ENCODE measurements around the gene TCF4.

Gene TCF4

DNA sequence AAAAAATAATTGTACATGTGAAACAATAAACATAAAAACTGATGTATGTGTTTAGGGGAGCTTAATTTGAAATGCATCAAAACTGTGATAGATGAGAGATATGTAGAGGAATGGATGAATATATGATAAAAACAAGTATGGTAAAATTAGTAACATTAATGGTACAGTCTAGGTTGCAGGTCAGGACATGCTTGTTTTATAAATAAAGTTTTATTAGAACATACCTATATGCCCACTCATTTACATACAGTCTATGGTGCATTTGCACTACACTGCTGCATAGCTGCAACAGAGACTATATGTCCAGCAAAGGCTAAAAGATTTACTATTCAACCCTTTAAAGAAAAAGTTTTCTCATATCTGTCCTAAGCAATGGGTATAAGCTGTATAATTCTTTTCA is 392.1 kb downstream of the TCF4 start:
- no peak for ATAC-seq

GRCh38 chr18:55189972-55190371 is 398.0 kb downstream of the TCF4 start:
- ATAC-seq, result peak; percentile 67; the same call in 2 of the 3 replicates
- TF ChIP-seq ZNF565 (CRISPR knock-in tag; conservative IDR thresholded peaks at IDR 0.05; ENCODE audit: low read depth) (no peak), TOX (CRISPR knock-in tag; IDR thresholded peaks at IDR 0.05; ENCODE audit: borderline replicate concordance) (no peak), TCF4 (CRISPR knock-in tag; IDR thresholded peaks at IDR 0.05; ENCODE audit: borderline replicate concordance) (no peak), CSDC2 (CRISPR knock-in tag; IDR thresholded peaks at IDR 0.05) (no peak), ISL1 (CRISPR knock-in tag; IDR thresholded peaks at IDR 0.05) (peak; percentile 45; the same call in 1 of the 2 replicates), RARB (CRISPR knock-in tag; IDR thresholded peaks at IDR 0.05) (no peak), PPARA (CRISPR knock-in tag; IDR thresholded peaks at IDR 0.05; ENCODE audit: borderline replicate concordance) (no peak)
- TF ChIP-seq, protein P1, sequence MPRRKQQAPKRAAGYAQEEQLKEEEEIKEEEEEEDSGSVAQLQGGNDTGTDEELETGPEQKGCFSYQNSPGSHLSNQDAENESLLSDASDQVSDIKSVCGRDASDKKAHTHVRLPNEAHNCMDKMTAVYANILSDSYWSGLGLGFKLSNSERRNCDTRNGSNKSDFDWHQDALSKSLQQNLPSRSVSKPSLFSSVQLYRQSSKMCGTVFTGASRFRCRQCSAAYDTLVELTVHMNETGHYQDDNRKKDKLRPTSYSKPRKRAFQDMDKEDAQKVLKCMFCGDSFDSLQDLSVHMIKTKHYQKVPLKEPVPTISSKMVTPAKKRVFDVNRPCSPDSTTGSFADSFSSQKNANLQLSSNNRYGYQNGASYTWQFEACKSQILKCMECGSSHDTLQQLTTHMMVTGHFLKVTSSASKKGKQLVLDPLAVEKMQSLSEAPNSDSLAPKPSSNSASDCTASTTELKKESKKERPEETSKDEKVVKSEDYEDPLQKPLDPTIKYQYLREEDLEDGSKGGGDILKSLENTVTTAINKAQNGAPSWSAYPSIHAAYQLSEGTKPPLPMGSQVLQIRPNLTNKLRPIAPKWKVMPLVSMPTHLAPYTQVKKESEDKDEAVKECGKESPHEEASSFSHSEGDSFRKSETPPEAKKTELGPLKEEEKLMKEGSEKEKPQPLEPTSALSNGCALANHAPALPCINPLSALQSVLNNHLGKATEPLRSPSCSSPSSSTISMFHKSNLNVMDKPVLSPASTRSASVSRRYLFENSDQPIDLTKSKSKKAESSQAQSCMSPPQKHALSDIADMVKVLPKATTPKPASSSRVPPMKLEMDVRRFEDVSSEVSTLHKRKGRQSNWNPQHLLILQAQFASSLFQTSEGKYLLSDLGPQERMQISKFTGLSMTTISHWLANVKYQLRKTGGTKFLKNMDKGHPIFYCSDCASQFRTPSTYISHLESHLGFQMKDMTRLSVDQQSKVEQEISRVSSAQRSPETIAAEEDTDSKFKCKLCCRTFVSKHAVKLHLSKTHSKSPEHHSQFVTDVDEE (CRISPR knock-in tag; IDR thresholded peaks at IDR 0.05), result no peak

More for the DNA sequence above, 392.1 kb downstream of the TCF4 start:
- TF ChIP-seq CSDC2 (CRISPR knock-in tag; IDR thresholded peaks at IDR 0.05), result no peak
- TF ChIP-seq, protein P2, sequence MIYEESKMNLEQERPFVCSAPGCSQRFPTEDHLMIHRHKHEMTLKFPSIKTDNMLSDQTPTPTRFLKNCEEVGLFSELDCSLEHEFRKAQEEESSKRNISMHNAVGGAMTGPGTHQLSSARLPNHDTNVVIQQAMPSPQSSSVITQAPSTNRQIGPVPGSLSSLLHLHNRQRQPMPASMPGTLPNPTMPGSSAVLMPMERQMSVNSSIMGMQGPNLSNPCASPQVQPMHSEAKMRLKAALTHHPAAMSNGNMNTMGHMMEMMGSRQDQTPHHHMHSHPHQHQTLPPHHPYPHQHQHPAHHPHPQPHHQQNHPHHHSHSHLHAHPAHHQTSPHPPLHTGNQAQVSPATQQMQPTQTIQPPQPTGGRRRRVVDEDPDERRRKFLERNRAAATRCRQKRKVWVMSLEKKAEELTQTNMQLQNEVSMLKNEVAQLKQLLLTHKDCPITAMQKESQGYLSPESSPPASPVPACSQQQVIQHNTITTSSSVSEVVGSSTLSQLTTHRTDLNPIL (CRISPR knock-in tag; IDR thresholded peaks at IDR 0.05; ENCODE audit: low read depth), result no peak
- TF ChIP-seq ZFP30 (CRISPR knock-in tag; IDR thresholded peaks at IDR 0.05), result no peak
- no peak for TF ChIP-seq ESRRG (CRISPR knock-in tag; IDR thresholded peaks at IDR 0.05)
- no peak for TF ChIP-seq PPARA (CRISPR knock-in tag; IDR thresholded peaks at IDR 0.05; ENCODE audit: borderline replicate concordance)
- no peak for TF ChIP-seq BACH2 (CRISPR knock-in tag; IDR thresholded peaks at IDR 0.05; ENCODE audit: borderline replicate concordance)
- TF ChIP-seq TCF4 (CRISPR knock-in tag; IDR thresholded peaks at IDR 0.05; ENCODE audit: borderline replicate concordance), result no peak
- no peak for TF ChIP-seq ZNF565 (CRISPR knock-in tag; conservative IDR thresholded peaks at IDR 0.05; ENCODE audit: low read depth)
- TF ChIP-seq ZNF70 (CRISPR knock-in tag; IDR thresholded peaks at IDR 0.05), result no peak
- TF ChIP-seq ARNTL (CRISPR knock-in tag; IDR thresholded peaks at IDR 0.05; ENCODE audit: borderline replicate concordance, low read depth), result no peak
- TF ChIP-seq OSR1 (CRISPR knock-in tag; IDR thresholded peaks at IDR 0.05), result no peak

DNA sequence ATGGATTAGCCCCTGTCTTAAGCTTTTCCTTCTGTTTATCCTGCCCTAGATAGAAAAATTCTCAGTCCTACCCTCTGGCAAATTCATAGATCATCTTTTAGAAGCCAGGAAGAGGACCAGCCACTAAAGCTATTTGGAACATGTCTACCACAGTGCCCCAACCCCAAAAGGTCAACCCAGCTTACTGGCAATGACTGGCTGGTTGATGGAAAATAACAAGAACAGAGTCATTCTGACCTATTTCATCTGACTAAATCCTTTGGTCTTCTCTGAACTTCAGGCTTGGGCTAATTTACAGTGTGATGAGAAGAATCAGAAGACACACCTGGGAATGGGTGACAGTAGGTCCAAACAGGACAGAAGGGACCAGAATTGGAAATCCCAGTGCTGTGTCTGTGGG is 401.4 kb downstream of the TCF4 start:
- TF ChIP-seq ZNF70 (CRISPR knock-in tag; IDR thresholded peaks at IDR 0.05) (no peak), RARB (CRISPR knock-in tag; IDR thresholded peaks at IDR 0.05) (no peak), TCF4 (CRISPR knock-in tag; IDR thresholded peaks at IDR 0.05; ENCODE audit: borderline replicate concordance) (no peak), CSRNP3 (CRISPR knock-in tag; IDR thresholded peaks at IDR 0.05) (no peak), ARNTL (CRISPR knock-in tag; IDR thresholded peaks at IDR 0.05; ENCODE audit: borderline replicate concordance, low read depth) (no peak), ZNF8 (CRISPR knock-in tag; IDR thresholded peaks at IDR 0.05) (no peak), GLIS3 (CRISPR knock-in tag; IDR thresholded peaks at IDR 0.05) (no peak), ZC3H10 (CRISPR knock-in tag; IDR thresholded peaks at IDR 0.05) (no peak), BACH2 (CRISPR knock-in tag; IDR thresholded peaks at IDR 0.05; ENCODE audit: borderline replicate concordance) (no peak), TOX (CRISPR knock-in tag; IDR thresholded peaks at IDR 0.05; ENCODE audit: borderline replicate concordance) (no peak)
- TF ChIP-seq, protein P3, sequence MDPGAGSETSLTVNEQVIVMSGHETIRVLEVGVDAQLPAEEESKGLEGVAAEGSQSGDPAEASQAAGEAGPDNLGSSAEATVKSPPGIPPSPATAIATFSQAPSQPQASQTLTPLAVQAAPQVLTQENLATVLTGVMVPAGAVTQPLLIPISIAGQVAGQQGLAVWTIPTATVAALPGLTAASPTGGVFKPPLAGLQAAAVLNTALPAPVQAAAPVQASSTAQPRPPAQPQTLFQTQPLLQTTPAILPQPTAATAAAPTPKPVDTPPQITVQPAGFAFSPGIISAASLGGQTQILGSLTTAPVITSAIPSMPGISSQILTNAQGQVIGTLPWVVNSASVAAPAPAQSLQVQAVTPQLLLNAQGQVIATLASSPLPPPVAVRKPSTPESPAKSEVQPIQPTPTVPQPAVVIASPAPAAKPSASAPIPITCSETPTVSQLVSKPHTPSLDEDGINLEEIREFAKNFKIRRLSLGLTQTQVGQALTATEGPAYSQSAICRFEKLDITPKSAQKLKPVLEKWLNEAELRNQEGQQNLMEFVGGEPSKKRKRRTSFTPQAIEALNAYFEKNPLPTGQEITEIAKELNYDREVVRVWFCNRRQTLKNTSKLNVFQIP (CRISPR knock-in tag; IDR thresholded peaks at IDR 0.05; ENCODE audit: borderline replicate concordance, low read depth), result no peak
- no peak for ATAC-seq

DNA sequence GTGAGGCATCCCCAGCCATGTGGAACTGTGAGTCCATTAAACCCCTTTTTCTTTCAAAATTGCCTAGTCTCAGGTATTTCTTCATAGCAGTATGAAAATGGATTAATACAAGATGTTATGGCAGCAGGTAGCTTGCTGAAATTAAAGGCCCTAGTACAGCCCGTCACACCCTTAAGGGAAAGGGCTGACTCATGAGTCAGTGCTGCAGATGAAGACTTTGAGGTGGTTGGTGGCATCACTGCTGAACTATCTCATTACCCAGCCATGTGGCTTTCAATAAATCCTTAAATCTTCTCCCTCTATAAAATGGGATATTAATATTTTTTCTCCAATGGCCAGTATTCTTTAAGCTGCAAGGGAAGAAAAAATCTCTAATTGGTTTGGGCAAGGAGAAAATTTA is 402.6 kb downstream of the TCF4 start:
- peak; percentile 62 for ATAC-seq
- TF ChIP-seq ZNF8 (CRISPR knock-in tag; IDR thresholded peaks at IDR 0.05), result no peak
- TF ChIP-seq, protein P2 (CRISPR knock-in tag; IDR thresholded peaks at IDR 0.05; ENCODE audit: low read depth), result no peak
- TF ChIP-seq TCF4 (CRISPR knock-in tag; IDR thresholded peaks at IDR 0.05; ENCODE audit: borderline replicate concordance), result no peak
- no peak for TF ChIP-seq ZNF70 (CRISPR knock-in tag; IDR thresholded peaks at IDR 0.05)
- TF ChIP-seq, protein P4, sequence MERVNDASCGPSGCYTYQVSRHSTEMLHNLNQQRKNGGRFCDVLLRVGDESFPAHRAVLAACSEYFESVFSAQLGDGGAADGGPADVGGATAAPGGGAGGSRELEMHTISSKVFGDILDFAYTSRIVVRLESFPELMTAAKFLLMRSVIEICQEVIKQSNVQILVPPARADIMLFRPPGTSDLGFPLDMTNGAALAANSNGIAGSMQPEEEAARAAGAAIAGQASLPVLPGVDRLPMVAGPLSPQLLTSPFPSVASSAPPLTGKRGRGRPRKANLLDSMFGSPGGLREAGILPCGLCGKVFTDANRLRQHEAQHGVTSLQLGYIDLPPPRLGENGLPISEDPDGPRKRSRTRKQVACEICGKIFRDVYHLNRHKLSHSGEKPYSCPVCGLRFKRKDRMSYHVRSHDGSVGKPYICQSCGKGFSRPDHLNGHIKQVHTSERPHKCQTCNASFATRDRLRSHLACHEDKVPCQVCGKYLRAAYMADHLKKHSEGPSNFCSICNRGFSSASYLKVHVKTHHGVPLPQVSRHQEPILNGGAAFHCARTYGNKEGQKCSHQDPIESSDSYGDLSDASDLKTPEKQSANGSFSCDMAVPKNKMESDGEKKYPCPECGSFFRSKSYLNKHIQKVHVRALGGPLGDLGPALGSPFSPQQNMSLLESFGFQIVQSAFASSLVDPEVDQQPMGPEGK (CRISPR knock-in tag; IDR thresholded peaks at IDR 0.05; ENCODE audit: borderline replicate concordance), result no peak
- TF ChIP-seq, protein P3 (CRISPR knock-in tag; IDR thresholded peaks at IDR 0.05; ENCODE audit: borderline replicate concordance, low read depth), result no peak
- no peak for TF ChIP-seq ZC3H10 (CRISPR knock-in tag; IDR thresholded peaks at IDR 0.05)
- no peak for TF ChIP-seq CSDC2 (CRISPR knock-in tag; IDR thresholded peaks at IDR 0.05)
- TF ChIP-seq RARB (CRISPR knock-in tag; IDR thresholded peaks at IDR 0.05), result no peak
- TF ChIP-seq ISL1 (CRISPR knock-in tag; IDR thresholded peaks at IDR 0.05), result no peak

All from SK-N-SH treated with all-trans-retinoic acid at 6 μM for 48 hours (cell line).